Lung (tissue), 12 donors: ENCODE measurements around the gene PALD1. TPM values are rescaled to one million over a fixed set of nuclear protein-coding genes. Genes with fewer than 3 reads are reported as not detected.
A peak's percentile ranks its signal among the peaks of the same experiment; 100 is the strongest.

Source experiments
- ATAC-seq: fragments of 200-7000 bp; cut with Tn5 transposase; one replicate; pipeline ENCODE4 v1.9.1; 2020; ENCODE audit warnings: moderate number of reproducible peaks; ENCODE audit not compliant: insufficient read depth, low FRiP score
- DNase-seq, 3 donors: peaks; one replicate each; pipeline ENCODE4 v3.0.0-alpha.2; 2013 to 2017
- H3K27ac ChIP-seq, 2 donors: one replicate each; pipeline ENCODE4 v1.5.1; 2013; ENCODE audit warnings: mild to moderate bottlenecking in 2 of 2, moderate library complexity in 2 of 2, control low read depth in 1 of 2, inconsistent platforms in 1 of 2, low read depth in 1 of 2, low read length in 1 of 2
- H3K27me3 ChIP-seq, 3 donors: one replicate each; pipeline ENCODE4 v1.5.1; 2013; ENCODE audit warnings: low read length in 2 of 3; ENCODE audit not compliant: control insufficient read depth in 3 of 3, insufficient read depth in 3 of 3
- H3K36me3 ChIP-seq, 4 donors: one replicate each; pipeline ENCODE4 v1.5.1; 2013; ENCODE audit warnings: low read length in 4 of 4, mild to moderate bottlenecking in 1 of 4, moderate library complexity in 1 of 4; ENCODE audit not compliant: control insufficient read depth in 4 of 4, insufficient read depth in 4 of 4
- H3K4me1 ChIP-seq, 5 donors: one replicate each; pipeline ENCODE4 v1.5.1; 2013; ENCODE audit warnings: low read length in 5 of 5, mild to moderate bottlenecking in 2 of 5, moderate library complexity in 1 of 5; ENCODE audit not compliant: control insufficient read depth in 5 of 5, insufficient read depth in 5 of 5
- H3K4me3 ChIP-seq: one replicate; pipeline ENCODE4 v1.5.1; 2013; ENCODE audit warnings: mild to moderate bottlenecking, control low read depth, moderate library complexity
- H3K9ac ChIP-seq, 2 donors: one replicate each; pipeline ENCODE4 v1.5.1; 2013; ENCODE audit warnings: low read length in 2 of 2, control low read depth in 1 of 2; ENCODE audit not compliant: insufficient read depth in 1 of 2
- H3K9me3 ChIP-seq, 4 donors: one replicate each; pipeline ENCODE4 v1.5.1; 2013; ENCODE audit warnings: low read length in 3 of 4, mild to moderate bottlenecking in 1 of 4, moderate library complexity in 1 of 4; ENCODE audit not compliant: control insufficient read depth in 4 of 4, insufficient read depth in 3 of 4
- WGBS, 2 donors: extraction: QIAGEN DNeasy Blood & Tissue Kit; methylation state at CpG; one replicate each; pipeline ENCODE4 v1.1.7; 2013; 5-methylcytosine and 5-hydroxymethylcytosine counted together
- polyA plus RNA-seq, 2 donors: library from polyadenylated mRNA; stranded (reverse); fragments of 200-250 nt; gene quantifications; one replicate each; pipeline ENCODE4 v1.2.1, GENCODE V29; 2013
- total RNA-seq, 2 donors: library from RNA; depleted of rRNA in 1 of 2; stranded (reverse); fragments of >200 nt in 1 of 2; gene quantifications; one replicate each; pipeline ENCODE4 v1.2.1, GENCODE V29; 2014 to 2021
- TF ChIP-seq, protein P1 (sequence below): IDR thresholded peaks from 2 replicates; pipeline ENCODE4 v1.5.1; 2012; ENCODE audit warnings: mild to moderate bottlenecking; ENCODE audit errors: control extremely low read depth, extremely low read depth
- donor health status: control.
- donor health status: control.
- donor health status: Bipolar disorder and iron deficiency.
- donor health status: healthy.
- donor health status: DM: yes; HTN: yes; CAD: no.

PALD1 gene
- total and polyA plus RNA-seq, 4 donors, result 10.5 to 19.7 (median 15.6) TPM

GRCh38 chr10:70500812-70501301 is 22.3 kb downstream of the PALD1 start:
- Histone ChIP-seq H3K27me3 (no peaks in the 10 kb centered on the region), H3K4me1 (peaks cover 4 to 47% (median 25%) of the 10 kb centered on the region in 5 donors), H3K9ac (no peak overlapping the region), H3K27ac (peak overlapping the region; percentile 49 to 67), H3K4me3 (no peak overlapping the region), H3K36me3 (peaks cover 0 to 3% (median 0%) of the 10 kb centered on the region in 4 donors), H3K9me3 (no peaks in the 10 kb centered on the region)
- DNase-seq (peak in 2 of 3 donors; percentile 67 to 78), ATAC-seq (peak; percentile 68)
- 24 to 32% methylated on average over 4 of the region's 4 CpGs for WGBS, 2 donors
- TF ChIP-seq, protein P1, sequence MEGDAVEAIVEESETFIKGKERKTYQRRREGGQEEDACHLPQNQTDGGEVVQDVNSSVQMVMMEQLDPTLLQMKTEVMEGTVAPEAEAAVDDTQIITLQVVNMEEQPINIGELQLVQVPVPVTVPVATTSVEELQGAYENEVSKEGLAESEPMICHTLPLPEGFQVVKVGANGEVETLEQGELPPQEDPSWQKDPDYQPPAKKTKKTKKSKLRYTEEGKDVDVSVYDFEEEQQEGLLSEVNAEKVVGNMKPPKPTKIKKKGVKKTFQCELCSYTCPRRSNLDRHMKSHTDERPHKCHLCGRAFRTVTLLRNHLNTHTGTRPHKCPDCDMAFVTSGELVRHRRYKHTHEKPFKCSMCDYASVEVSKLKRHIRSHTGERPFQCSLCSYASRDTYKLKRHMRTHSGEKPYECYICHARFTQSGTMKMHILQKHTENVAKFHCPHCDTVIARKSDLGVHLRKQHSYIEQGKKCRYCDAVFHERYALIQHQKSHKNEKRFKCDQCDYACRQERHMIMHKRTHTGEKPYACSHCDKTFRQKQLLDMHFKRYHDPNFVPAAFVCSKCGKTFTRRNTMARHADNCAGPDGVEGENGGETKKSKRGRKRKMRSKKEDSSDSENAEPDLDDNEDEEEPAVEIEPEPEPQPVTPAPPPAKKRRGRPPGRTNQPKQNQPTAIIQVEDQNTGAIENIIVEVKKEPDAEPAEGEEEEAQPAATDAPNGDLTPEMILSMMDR, result no peak

DNA sequence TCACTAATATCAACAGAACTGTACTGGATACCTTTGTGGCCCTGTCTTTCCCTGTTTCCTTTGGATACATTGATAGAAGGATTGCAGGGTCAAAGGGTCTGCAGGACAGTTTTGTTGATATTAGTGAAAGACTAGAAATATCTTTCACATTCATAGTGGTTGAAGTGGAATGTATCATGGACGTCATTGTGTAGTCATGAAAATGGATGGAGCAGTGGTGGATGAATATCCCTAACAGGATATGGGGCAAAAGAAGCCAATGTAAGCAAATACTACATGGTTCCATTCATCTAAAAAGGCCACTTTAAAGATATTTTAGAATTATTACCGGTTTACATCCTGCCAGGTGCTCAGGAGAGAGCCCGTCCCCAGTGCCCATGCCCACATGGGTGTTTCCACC is 23.8 kb downstream of the PALD1 start:
- Histone ChIP-seq H3K36me3 (peaks cover 0 to 3% (median 0%) of the 10 kb centered on the region in 4 donors), H3K27me3 (no peaks in the 10 kb centered on the region), H3K9ac (no peak overlapping the region), H3K27ac (no peak overlapping the region), H3K4me3 (no peak overlapping the region), H3K9me3 (no peaks in the 10 kb centered on the region), H3K4me1 (peaks cover 4 to 49% (median 26%) of the 10 kb centered on the region in 5 donors)
- DNase-seq (no peak), ATAC-seq (no peak)
- WGBS, 2 donors, result 80 to 84% methylated on average over 3 of the region's 3 CpGs
- TF ChIP-seq, protein P1, result no peak

GRCh38 chr10:70503776-70504175 is 25.2 kb downstream of the PALD1 start:
- DNase-seq (no peak), ATAC-seq (no peak)
- Histone ChIP-seq H3K27ac (no peak overlapping the region), H3K36me3 (peaks cover 0 to 3% (median 0%) of the 10 kb centered on the region in 4 donors), H3K4me3 (no peak overlapping the region), H3K27me3 (no peaks in the 10 kb centered on the region), H3K9ac (no peak overlapping the region), H3K4me1 (peaks cover 8 to 61% (median 36%) of the 10 kb centered on the region in 5 donors), H3K9me3 (no peaks in the 10 kb centered on the region)
- TF ChIP-seq, protein P1, result no peak
- 58 to 59% methylated on average over 7 of the region's 7 CpGs for WGBS, 2 donors
